H1 (cell line): Measurements from ENCODE around the gene ATP11A. TPM values are rescaled to one million over a fixed set of nuclear protein-coding genes. Genes with fewer than 3 reads are reported as not detected.

Experiments used
- CTCF ChIA-PET: fragments of 300-600 bp; sonication (Branson Sonifier 250); formaldehyde crosslinking; loops from one replicate; lab custom pipeline; 2021; ENCODE audit not compliant: partially characterized antibody; lab: Charles Lee
- POLR2A ChIA-PET: fragments of 300-600 bp; sonication (Branson Sonifier 250); formaldehyde crosslinking; loops from one replicate; lab custom pipeline; 2021; ENCODE audit warnings: inconsistent platforms; ENCODE audit not compliant: partially characterized antibody; lab: Charles Lee
- DNase-seq, 2 experiments: peaks; one replicate each; pipeline versions ENCODE4 v3.0.0 to v3.0.0-alpha.2; 2010 to 2022; ENCODE audit warnings: low spot score in 2 of 2, low read depth in 1 of 2, mixed read lengths in 1 of 2
- FAIRE-seq: peaks from 2 replicates; lab custom pipeline; 2011; peaks lifted over from hg19 to GRCh38; lab: Jason Lieb, UNC
- H2AFZ ChIP-seq: 2 replicates; pipeline ENCODE4 v1.8.1; 2012; ENCODE audit warnings: low read length, inconsistent platforms
- H2AK5ac ChIP-seq: 2 replicates; pipeline ENCODE4 v1.6.1; 2013; ENCODE audit warnings: low read depth, low read length
- H2BK120ac ChIP-seq: replicated peaks from 2 replicates; pipeline ENCODE3; 2013; ENCODE audit warnings: low read depth, low read length, inconsistent platforms
- H2BK12ac ChIP-seq: 2 replicates; pipeline ENCODE4 v1.6.1; 2013; ENCODE audit warnings: low read depth, low read length
- H2BK15ac ChIP-seq: 2 replicates; pipeline ENCODE4 v1.6.1; 2013; ENCODE audit warnings: low read length
- H2BK20ac ChIP-seq: 2 replicates; pipeline ENCODE4 v1.6.1; 2013; ENCODE audit warnings: low read length
- H2BK5ac ChIP-seq: 2 replicates; pipeline ENCODE4 v1.6.1; 2013; ENCODE audit warnings: low read depth, low read length
- H3K14ac ChIP-seq: 2 replicates; pipeline ENCODE4 v1.6.1; 2013; ENCODE audit warnings: inconsistent platforms; ENCODE audit not compliant: insufficient read length
- H3K18ac ChIP-seq: 2 replicates; pipeline ENCODE4 v1.6.1; 2013; ENCODE audit warnings: low read length; ENCODE audit errors: extremely low read depth
- H3K23ac ChIP-seq: 2 replicates; pipeline ENCODE4 v1.6.1; 2013; ENCODE audit warnings: inconsistent platforms; ENCODE audit not compliant: insufficient read length
- H3K23me2 ChIP-seq: 2 replicates; pipeline ENCODE4 v1.6.1; 2013; ENCODE audit warnings: low read depth, low read length
- H3K27ac ChIP-seq: 2 replicates; pipeline ENCODE4 v1.6.1; 2011; ENCODE audit warnings: low read depth, low read length, inconsistent platforms
- H3K27me3 ChIP-seq, 4 experiments: replicated peaks in 1 of 4; 1 replicate in 1 of 4; 2 replicates in 3 of 4; pipeline versions ENCODE4 v1.6.1 to v1.8.1; 2011 to 2013; ENCODE audit warnings: low read length in 3 of 4, mild to moderate bottlenecking in 3 of 4, inconsistent platforms in 2 of 4, mixed read lengths in 2 of 4, moderate library complexity in 1 of 4; ENCODE audit not compliant: control insufficient read depth in 3 of 4, insufficient read depth in 3 of 4; ENCODE audit errors: extremely low read depth in 1 of 4
- H3K36me3 ChIP-seq, 4 experiments: 2 replicates each; pipeline versions ENCODE4 v1.6.1 to v1.8.1; 2011 to 2013; ENCODE audit warnings: mild to moderate bottlenecking in 4 of 4, low read length in 3 of 4, moderate library complexity in 2 of 4, control low read depth in 1 of 4, inconsistent platforms in 1 of 4; ENCODE audit not compliant: insufficient read depth in 4 of 4, control insufficient read depth in 2 of 4
- H3K4ac ChIP-seq: replicated peaks from 2 replicates; pipeline ENCODE3; 2013; ENCODE audit warnings: low read length, low read depth, mixed read lengths, inconsistent platforms; ENCODE audit not compliant: insufficient read length
- H3K4me1 ChIP-seq, 4 experiments: replicated peaks in 1 of 4; 1 replicate in 1 of 4; 2 replicates in 3 of 4; pipeline versions ENCODE4 v1.6.1 to v1.8.1; 2011 to 2013; ENCODE audit warnings: low read length in 3 of 4, inconsistent platforms in 2 of 4, mixed read lengths in 1 of 4; ENCODE audit not compliant: insufficient read depth in 4 of 4, control insufficient read depth in 3 of 4
- H3K4me2 ChIP-seq, 2 experiments: 2 replicates each; pipeline versions ENCODE4 v1.6.1 to v1.8.1; 2011 to 2013; ENCODE audit warnings: low read depth in 2 of 2, low read length in 2 of 2, control low read depth in 1 of 2, inconsistent platforms in 1 of 2, mild to moderate bottlenecking in 1 of 2; ENCODE audit not compliant: insufficient read depth in 1 of 2
- H3K4me3 ChIP-seq, 4 experiments: fragments of 200-600, 300-600 bp in 1 of 4; sonication (generic), shearing (Covaris generic), sonication (Bioruptor Twin) in 1 of 4; 2 replicates each; pipeline versions ENCODE4 v1.5.1 to v1.8.1; 2011 to 2016; ENCODE audit warnings: low read length in 4 of 4, low read depth in 3 of 4, control low read depth in 2 of 4, inconsistent platforms in 2 of 4, mild to moderate bottlenecking in 2 of 4, mixed read lengths in 1 of 4, moderate library complexity in 1 of 4; ENCODE audit not compliant: insufficient read depth in 2 of 4; ENCODE audit errors: extremely low read depth in 1 of 4
- H3K56ac ChIP-seq: replicated peaks from 2 replicates; pipeline ENCODE3; 2013; ENCODE audit warnings: low read depth, mild to moderate bottlenecking, mixed read lengths, low read length, inconsistent platforms; ENCODE audit not compliant: insufficient read length
- H3K79me1 ChIP-seq: 2 replicates; pipeline ENCODE4 v1.6.1; 2013; ENCODE audit warnings: low read depth, low read length, control low read depth
- H3K79me2 ChIP-seq, 2 experiments: 2 replicates each; pipeline versions ENCODE4 v1.6.1 to v1.8.1; 2012 to 2013; ENCODE audit warnings: low read length in 2 of 2, mild to moderate bottlenecking in 2 of 2, inconsistent platforms in 1 of 2; ENCODE audit not compliant: insufficient read depth in 2 of 2, control insufficient read depth in 1 of 2
- H3K9ac ChIP-seq, 4 experiments: replicated peaks in 1 of 4; 1 replicate in 1 of 4; 2 replicates in 3 of 4; pipeline versions ENCODE4 v1.6.1 to v1.8.1; 2011 to 2013; ENCODE audit warnings: low read depth in 3 of 4, low read length in 3 of 4, control low read depth in 2 of 4, mild to moderate bottlenecking in 2 of 4, moderate library complexity in 2 of 4, inconsistent platforms in 1 of 4; ENCODE audit errors: extremely low read depth in 1 of 4
- H3K9me3 ChIP-seq, 2 experiments: 2 replicates each; pipeline versions ENCODE4 v1.6.1 to v1.8.1; 2012 to 2013; ENCODE audit warnings: mild to moderate bottlenecking in 2 of 2, moderate library complexity in 2 of 2, control low read depth in 1 of 2, inconsistent platforms in 1 of 2, low read depth in 1 of 2, low read length in 1 of 2, mixed read lengths in 1 of 2; ENCODE audit not compliant: insufficient read depth in 2 of 2
- H4K20me1 ChIP-seq, 2 experiments: replicated peaks in 1 of 2; 2 replicates each; pipeline versions ENCODE3 to v1.8.1; 2011 to 2013; ENCODE audit warnings: inconsistent platforms in 2 of 2, low read length in 2 of 2, mild to moderate bottlenecking in 1 of 2; ENCODE audit not compliant: insufficient read depth in 2 of 2, control insufficient read depth in 1 of 2
- H4K5ac ChIP-seq: 2 replicates; pipeline ENCODE4 v1.6.1; 2013; ENCODE audit warnings: low read length, low read depth, mixed read lengths, inconsistent platforms; ENCODE audit not compliant: insufficient read length
- H4K8ac ChIP-seq: 2 replicates; pipeline ENCODE4 v1.8.0; 2013; ENCODE audit warnings: mild to moderate bottlenecking, moderate library complexity, low read length, inconsistent platforms; ENCODE audit not compliant: insufficient read depth; ENCODE audit errors: extremely low read depth
- H4K91ac ChIP-seq: replicated peaks from 2 replicates; pipeline ENCODE3; 2013; ENCODE audit warnings: low read length, mixed read lengths, inconsistent platforms; ENCODE audit not compliant: insufficient read length
- BCL11A ChIP-seq, 2 experiments: IDR thresholded peaks; one replicate each; pipeline ENCODE4 v1.6.1; 2011; ENCODE audit warnings: low read depth in 2 of 2, low read length in 2 of 2, mild to moderate bottlenecking in 2 of 2
- CHD1 ChIP-seq: IDR thresholded peaks from 2 replicates; pipeline ENCODE4 v1.6.1; 2012; ENCODE audit warnings: low read depth, low read length, improper control_type of control experiment
- CREB1 ChIP-seq: IDR thresholded peaks from 2 replicates; pipeline ENCODE4 v1.6.1; 2012; ENCODE audit warnings: inconsistent platforms
- CTBP2 ChIP-seq: IDR thresholded peaks from 2 replicates; pipeline ENCODE4 v1.7.0; 2011; ENCODE audit warnings: borderline replicate concordance, mild to moderate bottlenecking, moderate library complexity, mixed read lengths, low read length; ENCODE audit not compliant: insufficient read depth, insufficient read length
- GABPA ChIP-seq: IDR thresholded peaks from 2 replicates; pipeline ENCODE4 v1.6.1; 2011; ENCODE audit warnings: mild to moderate bottlenecking, low read length, moderate library complexity, borderline replicate concordance; ENCODE audit not compliant: insufficient read depth
- JUN ChIP-seq: IDR thresholded peaks from 2 replicates; pipeline ENCODE4 v1.6.1; 2011; ENCODE audit warnings: low read depth, mild to moderate bottlenecking, improper control_type of control experiment, low read length
- JUND ChIP-seq: IDR thresholded peaks from 2 replicates; pipeline ENCODE4 v1.6.1; 2011; ENCODE audit warnings: mild to moderate bottlenecking, improper control_type of control experiment, low read length
- MAFK ChIP-seq: IDR thresholded peaks from 2 replicates; pipeline ENCODE4 v1.6.1; 2012; ENCODE audit warnings: low read depth, mild to moderate bottlenecking, improper control_type of control experiment, low read length
- NRF1 ChIP-seq: IDR thresholded peaks from 2 replicates; pipeline ENCODE4 v1.6.1; 2011; ENCODE audit warnings: mild to moderate bottlenecking, low read depth, low read length, improper control_type of control experiment
- SP1 ChIP-seq: IDR thresholded peaks from 2 replicates; pipeline ENCODE4 v1.6.1; 2011; ENCODE audit warnings: low read depth, low read length
- SUZ12 ChIP-seq: fragments of 200-600 bp; sonication (generic); IDR thresholded peaks from 2 replicates; pipeline ENCODE4 v1.6.1; 2012; ENCODE audit warnings: mild to moderate bottlenecking, inconsistent platforms, low read length, moderate library complexity, mixed read lengths
- TAF7 ChIP-seq: optimal IDR thresholded peaks from 2 replicates; pipeline ENCODE3; 2011; ENCODE audit warnings: low read depth, mild to moderate bottlenecking, inconsistent platforms, low read length, moderate library complexity, borderline replicate concordance
- WGBS, 2 experiments: shearing (Covaris generic) in 1 of 2; methylation state at CpG; one replicate each; pipeline versions ENCODE4 v1.1.6 to v1.1.7; 2013 to 2015; ENCODE audit warnings: low lambda C conversion rate in 2 of 2, mixed read lengths in 2 of 2, inconsistent platforms in 1 of 2, low coverage in 1 of 2, missing lambda C conversion rate in 1 of 2; ENCODE audit not compliant: insufficient replicate concordance in 2 of 2, insufficient coverage in 1 of 2, insufficient read length in 1 of 2; ENCODE audit errors: extremely low coverage in 1 of 2, missing lambda C conversion rate in 1 of 2; 5-methylcytosine and 5-hydroxymethylcytosine counted together
- polyA plus RNA-seq, 7 experiments: library from polyadenylated mRNA; depleted of rRNA in 3 of 7; stranded (reverse) in 5 of 7; unstranded in 2 of 7; fragments of >200 nt in 5 of 7; fragments of 200-250 nt in 2 of 7; gene quantifications; 1 replicate in 5 of 7; 2 replicates in 1 of 7; 4 replicates in 1 of 7; pipeline versions ENCODE4 v1.2.1 to v1.2.3, GENCODE V29; 2011 to 2013; ENCODE audit warnings: missing spikeins in 2 of 7, mixed read lengths in 2 of 7
- total RNA-seq: library from RNA; stranded (reverse); fragmentation: NEBNext Ultra II Directional; extraction: Animal tissue kit (Norgen Biotek cat#: 25700); gene quantifications from 2 replicates; pipeline ENCODE4 v1.2.1, GENCODE V29; 2021

Gene ATP11A
- total and polyA plus RNA-seq, 2 of the 8 experiments (the other 6 are each of a cell fraction or from before 2014, with no cell fraction given), result 28.8 to 72.9 TPM

- Histone ChIP-seq H4K91ac (no peak overlapping the region), H2BK5ac (no peak overlapping the region), H3K4ac (no peak overlapping the region), H3K4me2 (no peak overlapping the region), H3K23ac (no peak overlapping the region), H2BK20ac (no peak overlapping the region), H2BK15ac (no peak overlapping the region), H4K5ac (no peak overlapping the region), H3K9ac (no peak overlapping the region), H3K79me2 (no peaks in the 10 kb centered on the region), H4K8ac (peak overlapping the region; percentile 35; the same call in 1 of the 2 replicates), H3K9me3 (no peaks in the 10 kb centered on the region), H3K79me1 (no peaks in the 10 kb centered on the region), H3K27me3 (no peaks in the 10 kb centered on the region), H3K36me3 (no peaks in the 10 kb centered on the region), H3K27ac (no peak overlapping the region), H2AK5ac (no peak overlapping the region), H4K20me1 (no peaks in the 10 kb centered on the region), H2BK12ac (no peak overlapping the region), H3K18ac (no peak overlapping the region), H3K14ac (no peak overlapping the region), H2AFZ (no peak overlapping the region), H3K56ac (no peak overlapping the region), H3K23me2 (no peaks in the 10 kb centered on the region), H2BK120ac (no peak overlapping the region), H3K4me3 (no peak overlapping the region), H3K4me1 (peaks cover 0 to 3% (median 0%) of the 10 kb centered on the region in 4 experiments; a peak in 1 of 7 replicates)
- ChIA-PET POLR2A (no interaction called here), CTCF (interaction anchor here (0.6 to 1.8 kb wide), 3 partner anchors 9 to 595 kb away, joined by 3 to 7 read pairs (median 3); no protein-coding TSS in a partner anchor)
- FAIRE-seq, result no peak
- DNase-seq, result no peak
- no peak for TF ChIP-seq CTBP2
- no peak for TF ChIP-seq BCL11A (IDR thresholded peaks at IDR 0.05; ENCODE audit: low read depth in 2 of 2, low read length in 2 of 2)
- TF ChIP-seq CHD1, result no peak
- TF ChIP-seq TAF7, result no peak
- TF ChIP-seq CREB1, result no peak
- no peak for TF ChIP-seq NRF1
- no peak for TF ChIP-seq JUND
- no peak for TF ChIP-seq JUN
- no peak for TF ChIP-seq SUZ12
- TF ChIP-seq SP1, result no peak
- TF ChIP-seq MAFK, result no peak
- TF ChIP-seq GABPA, result no peak
- 78% methylated on average over 10 of the region's 10 CpGs; no CpG with 5 or more reads in 1 of the 2 experiments for WGBS, 2 experiments
Measured at GRCh38 chr13:112648101-112648500, 41.7 kb upstream of the ATP11A start.
